LNCAP (cell line): ENCODE data around the gene ROBO1.

Source experiments
- TF ChIP-seq, protein P1 (sequence below): fragments of 450-650 bp; IDR thresholded peaks from 2 replicates; pipeline ENCODE4 v1.5.1; 2017; ENCODE audit warnings: mild to moderate bottlenecking

ROBO1 gene

GRCh38 chr3:79140708-79141107 is 627.1 kb downstream of the ROBO1 start:
- TF ChIP-seq, protein P1, sequence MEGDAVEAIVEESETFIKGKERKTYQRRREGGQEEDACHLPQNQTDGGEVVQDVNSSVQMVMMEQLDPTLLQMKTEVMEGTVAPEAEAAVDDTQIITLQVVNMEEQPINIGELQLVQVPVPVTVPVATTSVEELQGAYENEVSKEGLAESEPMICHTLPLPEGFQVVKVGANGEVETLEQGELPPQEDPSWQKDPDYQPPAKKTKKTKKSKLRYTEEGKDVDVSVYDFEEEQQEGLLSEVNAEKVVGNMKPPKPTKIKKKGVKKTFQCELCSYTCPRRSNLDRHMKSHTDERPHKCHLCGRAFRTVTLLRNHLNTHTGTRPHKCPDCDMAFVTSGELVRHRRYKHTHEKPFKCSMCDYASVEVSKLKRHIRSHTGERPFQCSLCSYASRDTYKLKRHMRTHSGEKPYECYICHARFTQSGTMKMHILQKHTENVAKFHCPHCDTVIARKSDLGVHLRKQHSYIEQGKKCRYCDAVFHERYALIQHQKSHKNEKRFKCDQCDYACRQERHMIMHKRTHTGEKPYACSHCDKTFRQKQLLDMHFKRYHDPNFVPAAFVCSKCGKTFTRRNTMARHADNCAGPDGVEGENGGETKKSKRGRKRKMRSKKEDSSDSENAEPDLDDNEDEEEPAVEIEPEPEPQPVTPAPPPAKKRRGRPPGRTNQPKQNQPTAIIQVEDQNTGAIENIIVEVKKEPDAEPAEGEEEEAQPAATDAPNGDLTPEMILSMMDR = no peak

GRCh38 chr3:79139395-79140068 is 628.3 kb downstream of the ROBO1 start:
- TF ChIP-seq, protein P1 = no peak

DNA sequence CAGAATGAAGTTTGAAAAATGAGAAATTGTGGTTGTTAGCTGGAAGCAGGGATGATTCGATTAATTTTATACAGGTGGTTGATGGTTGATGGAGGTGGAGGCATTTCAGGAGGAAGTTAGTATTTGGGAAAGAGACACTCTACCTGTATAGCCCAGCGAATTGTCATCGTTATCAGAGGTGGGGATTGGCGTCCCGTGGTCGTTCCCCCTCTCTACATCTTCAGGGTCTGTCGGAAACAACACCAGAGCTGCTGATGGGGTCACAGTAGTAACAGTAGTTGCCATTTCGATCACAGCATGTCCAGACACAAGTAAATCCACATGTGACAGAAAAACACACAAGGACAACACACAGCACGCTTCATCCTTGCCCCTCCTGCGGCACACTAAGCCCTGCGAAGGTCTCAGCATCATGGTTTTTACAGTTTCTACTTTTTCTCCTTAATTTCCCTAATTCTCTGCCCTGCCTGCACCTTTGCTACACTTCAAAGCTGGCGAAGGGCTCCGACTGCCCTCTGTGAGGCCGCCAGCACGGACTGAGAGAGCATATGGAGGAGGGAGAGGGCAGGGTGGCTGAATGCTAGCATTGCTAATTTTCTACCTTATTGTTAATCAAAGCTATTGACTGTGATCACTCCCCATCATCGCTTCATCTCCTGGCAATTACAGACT is 642.3 kb downstream of the ROBO1 start:
- TF ChIP-seq, protein P1 = no peak

DNA sequence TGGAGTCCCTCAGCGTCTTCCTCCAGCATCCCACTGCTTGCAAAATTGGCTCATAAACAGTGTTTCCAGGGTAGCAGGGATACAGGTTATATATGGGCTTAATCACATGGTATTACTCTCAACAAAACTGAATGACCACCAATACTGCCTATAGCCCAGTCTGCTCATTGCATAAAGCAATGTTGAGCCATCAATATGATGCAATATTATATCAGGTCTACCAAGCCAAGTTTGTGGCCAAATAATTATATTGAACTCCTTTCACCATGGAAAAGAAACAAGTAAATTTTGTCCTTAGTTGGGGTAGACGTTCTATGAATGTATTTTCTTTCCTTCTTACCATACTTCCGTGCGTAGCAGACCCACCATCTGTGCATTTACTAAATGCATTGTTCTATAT is 652.3 kb downstream of the ROBO1 start:
- TF ChIP-seq, protein P1 = no peak

GRCh38 chr3:79113876-79114275 is 653.9 kb downstream of the ROBO1 start:
- TF ChIP-seq, protein P1 = no peak

DNA sequence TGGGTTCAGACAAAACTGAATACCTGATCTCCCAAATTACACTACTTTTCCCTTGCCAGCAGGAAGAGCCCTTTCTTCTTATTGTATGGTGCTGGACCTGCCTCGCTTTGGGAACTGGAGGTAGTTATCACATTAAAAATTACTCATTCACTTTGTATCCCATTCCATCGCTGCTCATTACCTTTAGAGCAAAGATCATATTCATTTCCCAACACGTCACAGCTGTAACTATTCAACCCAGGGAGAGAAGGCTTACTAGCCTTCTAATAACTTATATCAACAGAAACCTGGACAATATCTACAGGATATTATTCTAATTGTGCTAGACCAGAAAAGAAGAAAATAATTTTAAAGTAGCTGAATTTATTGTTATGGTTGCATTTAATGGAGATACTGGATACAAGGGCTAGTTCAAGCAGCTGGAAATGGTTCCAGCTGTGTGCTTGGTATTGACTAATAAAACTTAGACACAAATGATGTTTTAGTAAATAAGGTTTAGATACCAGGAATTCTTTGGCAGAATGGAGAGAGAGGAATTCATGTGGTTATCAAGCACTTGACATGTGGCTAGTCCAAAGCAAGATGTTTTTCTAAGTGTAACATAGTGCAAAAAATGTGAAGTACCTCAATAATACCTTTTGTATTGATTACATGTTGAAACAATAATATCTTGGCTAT is 656.3 kb downstream of the ROBO1 start:
- TF ChIP-seq, protein P1 = no peak

GRCh38 chr3:79109754-79110153 is 658.0 kb downstream of the ROBO1 start:
- TF ChIP-seq, protein P1 = no peak
